ENCODE measurements around the gene ADRB1. TPM values are rescaled to one million over a fixed set of nuclear protein-coding genes. Genes with fewer than 3 reads are reported as not detected.

The ADRB1 gene
- total and polyA plus RNA-seq, 2 of the 4 experiments (the other 2 are of a cell fraction), result not detected

Other genes with a start within 250 kb of the ADRB1 start
- gene DCLRE1A, start 189.8 kb upstream of the ADRB1 start, total RNA-seq (2012; rRNA removed), result 6.3 and 7.8 TPM in 2 replicates
- 2.6 and 3.1 TPM in 2 replicates for gene DCLRE1A, start 189.8 kb upstream of the ADRB1 start, polyA plus RNA-seq (2012; rRNA removed)
- 11.8 and 15.3 TPM in 2 replicates for gene NHLRC2, start 189.2 kb upstream of the ADRB1 start, total RNA-seq (2012; rRNA removed)
- 2.3 and 3.0 TPM in 2 replicates for gene NHLRC2, start 189.2 kb upstream of the ADRB1 start, polyA plus RNA-seq (2012; rRNA removed)
- 6.1 and 15.8 TPM in 2 replicates for gene CCDC186, start 130.3 kb downstream of the ADRB1 start, total RNA-seq (2012; rRNA removed)
- gene CCDC186, start 130.3 kb downstream of the ADRB1 start, polyA plus RNA-seq (2012; rRNA removed), result 2.7 and 3.0 TPM in 2 replicates
- gene TDRD1, start 135.5 kb downstream of the ADRB1 start, total RNA-seq (2012; rRNA removed), result not detected in 2 replicates
- gene TDRD1, start 135.5 kb downstream of the ADRB1 start, polyA plus RNA-seq (2012; rRNA removed), result not detected in 2 replicates
- not detected in 2 replicates for gene VWA2, start 195.4 kb downstream of the ADRB1 start, total RNA-seq (2012; rRNA removed)
- not detected in 2 replicates for gene VWA2, start 195.4 kb downstream of the ADRB1 start, polyA plus RNA-seq (2012; rRNA removed)